ENCODE measurements around the gene SMG6.
"Not testable (repeated sequence)": the region's sequence is repeated elsewhere in the genome, so short reads cannot be mapped to it uniquely, and the experiment has no call there.

SMG6 gene

GRCh38 chr17:2144701-2145100, 158.9 kb downstream of the SMG6 start:
- DNase-seq (ENCODE audit: low read depth in 2 of 2): no peak

- no peak for DNase-seq (ENCODE audit: low read depth in 2 of 2)
These were observed 160.3 kb downstream of the SMG6 start for GRCh38 chr17:2143332-2143731.

- DNase-seq (ENCODE audit: low read depth in 2 of 2): not testable (repeated sequence)
These were observed 160.9 kb downstream of the SMG6 start for GRCh38 chr17:2142682-2143081.

- DNase-seq (ENCODE audit: low read depth in 2 of 2): no peak
These were observed 162.9 kb downstream of the SMG6 start for GRCh38 chr17:2140683-2141082.

- no peak for DNase-seq (ENCODE audit: low read depth in 2 of 2)
These were observed 164.8 kb downstream of the SMG6 start for GRCh38 chr17:2138761-2139160.

GRCh38 chr17:2138318-2138717, 165.3 kb downstream of the SMG6 start:
- no peak for DNase-seq (ENCODE audit: low read depth in 2 of 2)

GRCh38 chr17:2137342-2138098, 166.1 kb downstream of the SMG6 start:
- no peak for DNase-seq (ENCODE audit: low read depth in 2 of 2)

GRCh38 chr17:2136241-2136640, 167.3 kb downstream of the SMG6 start:
- DNase-seq (ENCODE audit: low read depth in 2 of 2): no peak

GRCh38 chr17:2128011-2128410, 175.6 kb downstream of the SMG6 start:
- no peak for DNase-seq (ENCODE audit: low read depth in 2 of 2)

GRCh38 chr17:2125013-2125535, 178.5 kb downstream of the SMG6 start:
- no peak for DNase-seq (ENCODE audit: low read depth in 2 of 2)

GRCh38 chr17:2124391-2124790, 179.2 kb downstream of the SMG6 start:
- DNase-seq (ENCODE audit: low read depth in 2 of 2): no peak

GRCh38 chr17:2123375-2124251, 180.0 kb downstream of the SMG6 start:
- no peak for DNase-seq (ENCODE audit: low read depth in 2 of 2)

- DNase-seq (ENCODE audit: low read depth in 2 of 2): no peak
These were observed 180.8 kb downstream of the SMG6 start for GRCh38 chr17:2122641-2123302.

GRCh38 chr17:2120586-2121335, 182.8 kb downstream of the SMG6 start:
- no peak for DNase-seq (ENCODE audit: low read depth in 2 of 2)

GRCh38 chr17:2113279-2113622, 190.3 kb downstream of the SMG6 start:
- DNase-seq (ENCODE audit: low read depth in 2 of 2): no peak

- no peak for DNase-seq (ENCODE audit: low read depth in 2 of 2)
These were observed 191.9 kb downstream of the SMG6 start for GRCh38 chr17:2111691-2112090.

- DNase-seq (ENCODE audit: low read depth in 2 of 2): no peak
These were observed 193.1 kb downstream of the SMG6 start for GRCh38 chr17:2110436-2110835.

- no peak for DNase-seq (ENCODE audit: low read depth in 2 of 2)
These were observed 195.4 kb downstream of the SMG6 start for GRCh38 chr17:2108170-2108569.

- DNase-seq (ENCODE audit: low read depth in 2 of 2): no peak
These were observed 196.1 kb downstream of the SMG6 start for GRCh38 chr17:2107506-2107905.

GRCh38 chr17:2107050-2107449, 196.5 kb downstream of the SMG6 start:
- no peak for DNase-seq (ENCODE audit: low read depth in 2 of 2)

GRCh38 chr17:2106308-2106955, 197.2 kb downstream of the SMG6 start:
- DNase-seq (ENCODE audit: low read depth in 2 of 2): no peak
